ENCODE data around the gene PKP4. TPM values are rescaled to one million over a fixed set of nuclear protein-coding genes. Genes with fewer than 3 reads are reported as not detected.

The PKP4 gene
- total and polyA plus RNA-seq, 2 experiments from 2014 or later, result 7.6 to 32.2 TPM

GRCh38 chr2:158655628-158656027 is 198.9 kb downstream of the PKP4 start:
- Histone ChIP-seq H3K4me1 (ENCODE audit: insufficient read depth) (no peaks in the 10 kb centered on the region), H3K79me2 (ENCODE audit: insufficient read depth) (no peaks in the 10 kb centered on the region), H3K4me3 (no peak overlapping the region), H3K27me3 (replicated peaks; ENCODE audit: insufficient read depth) (no peaks in the 10 kb centered on the region), H3F3A (ENCODE audit: insufficient read depth) (no peaks in the 10 kb centered on the region), H3K9ac (no peak overlapping the region), H2AFZ (no peak overlapping the region), H3K27ac (no peak overlapping the region), H3K4me2 (ENCODE audit: unreplicated experiment) (no peak overlapping the region), H4K20me1 (ENCODE audit: insufficient read depth) (no peaks in the 10 kb centered on the region), H3K36me3 (ENCODE audit: low read depth) (no peaks in the 10 kb centered on the region; the same call in 1 of the 2 replicates), H3K9me2 (ENCODE audit: insufficient read depth) (no peaks in the 10 kb centered on the region), H3K9me3 (ENCODE audit: low read depth) (no peaks in the 10 kb centered on the region)
- DNase-seq, result peak; percentile 4
- no peak for TF ChIP-seq EZH2 (IDR thresholded peaks at IDR 0.05; ENCODE audit: insufficient read depth, poor library complexity, severe bottlenecking)
- no peak for TF ChIP-seq EZH2phosphoT487 (IDR thresholded peaks at IDR 0.05; ENCODE audit: insufficient read depth, low read depth)
- WGBS, 2 experiments (ENCODE audit: low coverage in 1 of 2, low lambda C conversion rate in 2 of 2, missing lambda C conversion rate in 2 of 2), result 33 to 45% methylated on average over 3 of the region's 3 CpGs
- in situ Hi-C loops (cut with MboI), result no loop called here

GRCh38 chr2:158656492-158657229 is 199.9 kb downstream of the PKP4 start:
- Histone ChIP-seq H3K4me1 (ENCODE audit: insufficient read depth) (no peaks in the 10 kb centered on the region), H2AFZ (no peak overlapping the region), H3K9ac (no peak overlapping the region), H3K9me3 (ENCODE audit: low read depth) (no peaks in the 10 kb centered on the region), H4K20me1 (ENCODE audit: insufficient read depth) (no peaks in the 10 kb centered on the region), H3K4me3 (no peak overlapping the region), H3K79me2 (ENCODE audit: insufficient read depth) (no peaks in the 10 kb centered on the region), H3K36me3 (ENCODE audit: low read depth) (no peaks in the 10 kb centered on the region; the same call in 1 of the 2 replicates), H3F3A (ENCODE audit: insufficient read depth) (no peaks in the 10 kb centered on the region), H3K4me2 (ENCODE audit: unreplicated experiment) (no peak overlapping the region), H3K9me2 (ENCODE audit: insufficient read depth) (no peaks in the 10 kb centered on the region), H3K27me3 (replicated peaks; ENCODE audit: insufficient read depth) (no peaks in the 10 kb centered on the region), H3K27ac (no peak overlapping the region)
- DNase-seq, result no peak
- in situ Hi-C loops (cut with MboI), result no loop called here
- TF ChIP-seq EZH2phosphoT487 (IDR thresholded peaks at IDR 0.05; ENCODE audit: insufficient read depth, low read depth) (no peak), EZH2 (IDR thresholded peaks at IDR 0.05; ENCODE audit: insufficient read depth, poor library complexity, severe bottlenecking) (no peak)
- 91 to 92% methylated on average over 10 of the region's 10 CpGs for WGBS, 2 experiments (ENCODE audit: low coverage in 1 of 2, low lambda C conversion rate in 2 of 2, missing lambda C conversion rate in 2 of 2)

GRCh38 chr2:158658396-158658795 is 201.6 kb downstream of the PKP4 start:
- Histone ChIP-seq H4K20me1 (ENCODE audit: insufficient read depth) (no peaks in the 10 kb centered on the region), H3K4me3 (no peak overlapping the region), H3K27ac (no peak overlapping the region), H2AFZ (no peak overlapping the region), H3K9me2 (ENCODE audit: insufficient read depth) (no peaks in the 10 kb centered on the region), H3K79me2 (ENCODE audit: insufficient read depth) (no peaks in the 10 kb centered on the region), H3K9ac (no peak overlapping the region), H3K4me2 (ENCODE audit: unreplicated experiment) (no peak overlapping the region), H3K36me3 (ENCODE audit: low read depth) (no peaks in the 10 kb centered on the region; the same call in none of the 2 replicates), H3K9me3 (ENCODE audit: low read depth) (no peaks in the 10 kb centered on the region), H3K27me3 (replicated peaks; ENCODE audit: insufficient read depth) (no peaks in the 10 kb centered on the region), H3F3A (ENCODE audit: insufficient read depth) (no peaks in the 10 kb centered on the region), H3K4me1 (ENCODE audit: insufficient read depth) (no peaks in the 10 kb centered on the region)
- TF ChIP-seq EZH2 (IDR thresholded peaks at IDR 0.05; ENCODE audit: insufficient read depth, poor library complexity, severe bottlenecking) (no peak), EZH2phosphoT487 (IDR thresholded peaks at IDR 0.05; ENCODE audit: insufficient read depth, low read depth) (no peak)
- WGBS, 2 experiments (ENCODE audit: low coverage in 1 of 2, low lambda C conversion rate in 2 of 2, missing lambda C conversion rate in 2 of 2), result 78 to 86% methylated on average over 2 of the region's 2 CpGs
- in situ Hi-C loops (cut with MboI), result no loop called here
- DNase-seq, result no peak

- Histone ChIP-seq H3K4me1 (ENCODE audit: insufficient read depth) (no peaks in the 10 kb centered on the region), H3K27me3 (replicated peaks; ENCODE audit: insufficient read depth) (no peaks in the 10 kb centered on the region), H3K27ac (no peak overlapping the region), H3K9me3 (ENCODE audit: low read depth) (no peaks in the 10 kb centered on the region), H3K36me3 (ENCODE audit: low read depth) (no peaks in the 10 kb centered on the region; the same call in none of the 2 replicates), H2AFZ (no peak overlapping the region), H3K4me3 (no peak overlapping the region), H3K9me2 (ENCODE audit: insufficient read depth) (no peaks in the 10 kb centered on the region), H4K20me1 (ENCODE audit: insufficient read depth) (no peaks in the 10 kb centered on the region), H3K4me2 (ENCODE audit: unreplicated experiment) (no peak overlapping the region), H3K79me2 (ENCODE audit: insufficient read depth) (no peaks in the 10 kb centered on the region), H3F3A (ENCODE audit: insufficient read depth) (0 out of 2 replicates have a peak, but pooled peaks cover 3% of the 10 kb centered on the region), H3K9ac (no peak overlapping the region)
- no peak for DNase-seq
- TF ChIP-seq EZH2phosphoT487 (IDR thresholded peaks at IDR 0.05; ENCODE audit: insufficient read depth, low read depth) (no peak), EZH2 (IDR thresholded peaks at IDR 0.05; ENCODE audit: insufficient read depth, poor library complexity, severe bottlenecking) (no peak)
- 62 to 68% methylated on average over 1 of the region's 1 CpG for WGBS, 2 experiments (ENCODE audit: low coverage in 1 of 2, low lambda C conversion rate in 2 of 2, missing lambda C conversion rate in 2 of 2)
- in situ Hi-C loops (cut with MboI), result no loop called here
Observed at GRCh38 chr2:158659483-158659882, 202.7 kb downstream of the PKP4 start.

Measured in GM23248 (cell line).